Peyer's patch (tissue), 4 donors: ENCODE measurements around the gene IGFL2. TPM values are rescaled to one million over a fixed set of nuclear protein-coding genes. Genes with fewer than 3 reads are reported as not detected.
"Not testable (repeated sequence)": the region's sequence is repeated elsewhere in the genome, so short reads cannot be mapped to it uniquely, and the experiment has no call there.

Source experiments
- DNase-seq, 3 donors: peaks; one replicate each; pipeline ENCODE4 v3.0.0-alpha.2; 2017 to 2019
- H3K27ac ChIP-seq, 4 donors: fragments of 200-600 bp; sonication (generic); one replicate each; pipeline ENCODE4 v1.5.1; 2016 to 2019
- H3K27me3 ChIP-seq, 2 donors: fragments of 200-600 bp; sonication (generic); one replicate each; pipeline ENCODE4 v1.5.1; 2019
- H3K36me3 ChIP-seq, 3 donors: fragments of 200-600 bp; sonication (generic); one replicate each; pipeline ENCODE4 v1.5.1; 2016 to 2019
- H3K4me1 ChIP-seq, 4 donors: fragments of 200-600 bp; sonication (generic); one replicate each; pipeline ENCODE4 v1.5.1; 2016 to 2019
- H3K4me3 ChIP-seq, 4 donors: fragments of 200-600 bp; sonication (generic); 1 replicate in 3 of 4; 2 replicates in 1 of 4; pipeline ENCODE4 v1.5.1; 2016 to 2019; ENCODE audit warnings: mild to moderate bottlenecking in 1 of 4
- H3K9me3 ChIP-seq, 4 donors: fragments of 200-600 bp; sonication (generic); one replicate each; pipeline ENCODE4 v1.5.1; 2016 to 2019; ENCODE audit warnings: mild to moderate bottlenecking in 1 of 4
- POLR2A ChIP-seq, 2 donors: fragments of 450-650 bp; IDR thresholded peaks; one replicate each; pipeline ENCODE4 v1.5.1; 2017; ENCODE audit warnings: antibody characterized with exemption in 2 of 2, mild to moderate bottlenecking in 2 of 2, moderate library complexity in 2 of 2
- total RNA-seq, 4 donors: library from RNA; depleted of rRNA; stranded (reverse); fragments of >200 nt; gene quantifications; one replicate each; pipeline ENCODE4 v1.1.0, GENCODE V29; 2016
- TF ChIP-seq, protein P1 (sequence below), 6 experiments: fragments of 450-650 bp in 4 of 6; fragments of 200-600 bp in 2 of 6; sonication (generic) in 1 of 6; IDR thresholded peaks; one replicate each; pipeline ENCODE4 v1.5.1; 2017 to 2019; ENCODE audit warnings: antibody characterized with exemption in 6 of 6, mild to moderate bottlenecking in 3 of 6, moderate library complexity in 1 of 6

The IGFL2 gene
- total RNA-seq, 4 donors from 2014 or later, result not detected

DNA sequence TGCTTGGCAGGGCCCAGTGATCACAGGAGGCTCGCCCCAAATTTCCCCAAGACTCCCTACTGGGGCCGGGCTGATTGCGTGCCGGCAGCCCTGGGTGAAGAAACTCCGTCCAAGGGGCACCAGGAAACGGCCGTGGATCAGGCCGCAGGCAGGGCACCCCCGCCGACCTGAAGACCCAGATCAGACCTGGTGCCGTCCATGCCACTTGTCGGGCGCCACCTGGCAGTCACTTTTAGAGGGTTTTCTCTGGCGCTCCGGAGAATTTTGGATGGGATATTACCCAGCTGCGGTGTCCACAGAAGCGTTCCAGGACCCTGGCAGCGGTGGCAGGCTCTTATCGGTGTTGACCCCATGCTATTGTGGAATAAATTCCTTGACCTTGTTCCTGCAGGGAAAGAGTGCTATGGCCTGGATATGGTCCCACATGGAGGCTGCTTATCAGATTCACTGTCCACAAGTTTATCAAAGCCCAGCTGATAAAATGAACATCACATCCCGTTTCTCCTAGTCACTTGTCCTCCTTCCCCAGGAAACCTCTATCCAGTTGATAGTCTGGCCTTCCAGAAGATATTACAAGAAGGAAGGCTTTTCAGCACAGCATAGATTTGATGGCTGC lies 38.2 kb downstream of the IGFL2 start:
- Histone ChIP-seq H3K36me3 (no peaks in the 10 kb centered on the region), H3K4me1 (no peaks in the 10 kb centered on the region), H3K4me3 (no peak overlapping the region), H3K27me3 (no peaks in the 10 kb centered on the region), H3K27ac (no peak overlapping the region), H3K9me3 (no peaks in the 10 kb centered on the region)
- no peak for DNase-seq
- TF ChIP-seq POLR2A (IDR thresholded peaks at IDR 0.05), result no peak
- TF ChIP-seq, protein P1, sequence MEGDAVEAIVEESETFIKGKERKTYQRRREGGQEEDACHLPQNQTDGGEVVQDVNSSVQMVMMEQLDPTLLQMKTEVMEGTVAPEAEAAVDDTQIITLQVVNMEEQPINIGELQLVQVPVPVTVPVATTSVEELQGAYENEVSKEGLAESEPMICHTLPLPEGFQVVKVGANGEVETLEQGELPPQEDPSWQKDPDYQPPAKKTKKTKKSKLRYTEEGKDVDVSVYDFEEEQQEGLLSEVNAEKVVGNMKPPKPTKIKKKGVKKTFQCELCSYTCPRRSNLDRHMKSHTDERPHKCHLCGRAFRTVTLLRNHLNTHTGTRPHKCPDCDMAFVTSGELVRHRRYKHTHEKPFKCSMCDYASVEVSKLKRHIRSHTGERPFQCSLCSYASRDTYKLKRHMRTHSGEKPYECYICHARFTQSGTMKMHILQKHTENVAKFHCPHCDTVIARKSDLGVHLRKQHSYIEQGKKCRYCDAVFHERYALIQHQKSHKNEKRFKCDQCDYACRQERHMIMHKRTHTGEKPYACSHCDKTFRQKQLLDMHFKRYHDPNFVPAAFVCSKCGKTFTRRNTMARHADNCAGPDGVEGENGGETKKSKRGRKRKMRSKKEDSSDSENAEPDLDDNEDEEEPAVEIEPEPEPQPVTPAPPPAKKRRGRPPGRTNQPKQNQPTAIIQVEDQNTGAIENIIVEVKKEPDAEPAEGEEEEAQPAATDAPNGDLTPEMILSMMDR (IDR thresholded peaks at IDR 0.05), result no peak

GRCh38 chr19:46186717-46187101 lies 38.7 kb downstream of the IGFL2 start:
- Histone ChIP-seq H3K27ac (no peak overlapping the region), H3K27me3 (no peaks in the 10 kb centered on the region), H3K4me1 (no peaks in the 10 kb centered on the region), H3K9me3 (no peaks in the 10 kb centered on the region), H3K36me3 (no peaks in the 10 kb centered on the region), H3K4me3 (no peak overlapping the region)
- TF ChIP-seq, protein P1 (IDR thresholded peaks at IDR 0.05), result no peak
- TF ChIP-seq POLR2A (IDR thresholded peaks at IDR 0.05), result no peak
- DNase-seq, result no peak

- H3K27me3 ChIP-seq, result no peaks in the 10 kb centered on the region
Measured at GRCh38 chr19:46189971-46190888, 42.2 kb downstream of the IGFL2 start.

DNA sequence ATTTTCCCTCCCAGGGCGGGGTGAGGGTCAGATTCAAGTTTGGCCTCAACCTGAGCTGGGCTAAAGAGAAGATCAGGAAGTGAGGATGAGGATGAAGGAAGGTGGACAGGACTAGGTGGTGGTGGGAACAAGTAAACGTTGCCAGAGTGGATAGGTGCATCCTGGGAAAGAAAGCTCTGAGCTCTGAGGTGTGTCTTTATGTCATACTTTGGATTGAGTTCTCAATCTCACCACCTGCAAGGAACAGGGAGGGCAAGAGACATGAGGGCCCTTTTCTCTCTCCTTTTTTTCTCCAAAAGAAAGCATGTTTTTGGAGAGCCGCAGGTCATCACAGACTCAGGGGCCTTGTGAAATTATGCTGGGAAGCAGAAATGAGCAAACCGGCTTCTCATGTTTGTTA lies 43.3 kb downstream of the IGFL2 start:
- Histone ChIP-seq H3K36me3 (no peaks in the 10 kb centered on the region), H3K27me3 (no peaks in the 10 kb centered on the region), H3K4me1 (no peaks in the 10 kb centered on the region), H3K27ac (no peak overlapping the region), H3K4me3 (no peak overlapping the region), H3K9me3 (no peaks in the 10 kb centered on the region)
- DNase-seq, result no peak
- TF ChIP-seq POLR2A (IDR thresholded peaks at IDR 0.05), result no peak
- TF ChIP-seq, protein P1 (IDR thresholded peaks at IDR 0.05), result no peak

More at GRCh38 chr19:46189971-46190888, 42.2 kb downstream of the IGFL2 start:
- TF ChIP-seq, protein P1 (IDR thresholded peaks at IDR 0.05), result no peak
- no peak for TF ChIP-seq POLR2A (IDR thresholded peaks at IDR 0.05)
- Histone ChIP-seq H3K4me3 (no peak overlapping the region), H3K36me3 (no peaks in the 10 kb centered on the region), H3K27ac (no peak overlapping the region), H3K4me1 (no peaks in the 10 kb centered on the region), H3K9me3 (no peaks in the 10 kb centered on the region)
- DNase-seq, result no peak

GRCh38 chr19:46191972-46192371 lies 43.9 kb downstream of the IGFL2 start:
- no peaks in the 10 kb centered on the region for H3K36me3 ChIP-seq
- H3K9me3 ChIP-seq, result no peaks in the 10 kb centered on the region
- no peak for DNase-seq
- H3K27ac ChIP-seq, result no peak overlapping the region
- no peaks in the 10 kb centered on the region for H3K4me1 ChIP-seq
- TF ChIP-seq POLR2A (IDR thresholded peaks at IDR 0.05), result no peak
- TF ChIP-seq, protein P1 (IDR thresholded peaks at IDR 0.05), result no peak
- no peaks in the 10 kb centered on the region for H3K27me3 ChIP-seq
- H3K4me3 ChIP-seq, result no peak overlapping the region

DNA sequence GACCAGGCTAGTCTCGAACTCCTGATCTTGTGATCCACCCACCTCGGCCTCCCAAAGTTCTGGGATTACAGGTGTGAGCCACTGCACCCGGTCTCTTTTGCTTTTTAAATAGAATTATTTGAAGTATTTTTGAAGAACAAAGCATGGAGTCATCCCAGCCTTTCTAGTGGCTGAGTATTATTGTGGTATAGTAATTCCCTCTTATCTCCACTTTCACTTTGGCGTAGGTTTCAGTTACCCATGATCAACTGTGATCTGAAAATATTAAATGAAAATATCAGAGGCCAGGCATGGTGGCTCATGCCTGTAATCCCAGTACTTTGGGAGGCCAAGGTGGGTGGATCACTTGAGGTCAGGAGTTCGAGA lies 44.6 kb downstream of the IGFL2 start:
- not testable (repeated sequence) for DNase-seq, H3K4me3 ChIP-seq, H3K4me1 ChIP-seq, H3K9me3 ChIP-seq, H3K36me3 ChIP-seq, H3K27ac ChIP-seq, H3K27me3 ChIP-seq
